ENCODE data around the gene ABCG8.
A peak's percentile ranks its signal among the peaks of the same experiment; 100 is the strongest.

- TF ChIP-seq, protein P1, sequence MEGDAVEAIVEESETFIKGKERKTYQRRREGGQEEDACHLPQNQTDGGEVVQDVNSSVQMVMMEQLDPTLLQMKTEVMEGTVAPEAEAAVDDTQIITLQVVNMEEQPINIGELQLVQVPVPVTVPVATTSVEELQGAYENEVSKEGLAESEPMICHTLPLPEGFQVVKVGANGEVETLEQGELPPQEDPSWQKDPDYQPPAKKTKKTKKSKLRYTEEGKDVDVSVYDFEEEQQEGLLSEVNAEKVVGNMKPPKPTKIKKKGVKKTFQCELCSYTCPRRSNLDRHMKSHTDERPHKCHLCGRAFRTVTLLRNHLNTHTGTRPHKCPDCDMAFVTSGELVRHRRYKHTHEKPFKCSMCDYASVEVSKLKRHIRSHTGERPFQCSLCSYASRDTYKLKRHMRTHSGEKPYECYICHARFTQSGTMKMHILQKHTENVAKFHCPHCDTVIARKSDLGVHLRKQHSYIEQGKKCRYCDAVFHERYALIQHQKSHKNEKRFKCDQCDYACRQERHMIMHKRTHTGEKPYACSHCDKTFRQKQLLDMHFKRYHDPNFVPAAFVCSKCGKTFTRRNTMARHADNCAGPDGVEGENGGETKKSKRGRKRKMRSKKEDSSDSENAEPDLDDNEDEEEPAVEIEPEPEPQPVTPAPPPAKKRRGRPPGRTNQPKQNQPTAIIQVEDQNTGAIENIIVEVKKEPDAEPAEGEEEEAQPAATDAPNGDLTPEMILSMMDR (IDR thresholded peaks at IDR 0.05; ENCODE audit: poor library complexity): peak; percentile 89
- TF ChIP-seq EZH2 (IDR thresholded peaks at IDR 0.05; ENCODE audit: borderline replicate concordance): no peak
Measured at GRCh38 chr2:43877782-43878464, 39.2 kb downstream of the ABCG8 start.

Measured in hepatocyte (in vitro differentiated cells).